OCI-LY3 (cell line): ENCODE measurements around the gene POLR2H.

ENCODE experiments used
- H2AFZ ChIP-seq: fragments of 200-600, 300-600 bp; shearing (Covaris generic); 2 replicates; pipeline ENCODE4 v1.6.0; 2014; ENCODE audit warnings: antibody characterized with exemption, low read depth, low read length
- H3K27ac ChIP-seq: fragments of 200-600, 300-600 bp; sonication (generic); 2 replicates; pipeline ENCODE4 v1.5.1; 2014; ENCODE audit warnings: mild to moderate bottlenecking, low read length, moderate library complexity, mixed read lengths
- H3K27me3 ChIP-seq: fragments of 200-600, 300-600 bp; sonication (generic); 2 replicates; pipeline ENCODE4 v1.6.1; 2014; ENCODE audit warnings: low read depth, low read length, mixed read lengths
- H3K36me3 ChIP-seq: fragments of 200-600, 300-600 bp; sonication (generic); replicated peaks from 2 replicates; pipeline ENCODE3; 2014; ENCODE audit warnings: low read depth, low read length, mixed read lengths
- H3K4me1 ChIP-seq: fragments of 300-600, 200-600 bp; sonication (generic); 2 replicates; pipeline ENCODE4 v1.6.1; 2014; ENCODE audit warnings: low read length, mixed read lengths
- H3K4me2 ChIP-seq: fragments of 200-600, 300-600 bp; sonication (generic); 2 replicates; pipeline ENCODE4 v1.6.1; 2014; ENCODE audit warnings: low read length, mixed read lengths
- H3K4me3 ChIP-seq: fragments of 300-600, 200-600 bp; sonication (generic); 2 replicates; pipeline ENCODE4 v1.5.1; 2014; ENCODE audit warnings: antibody characterized with exemption, mild to moderate bottlenecking, low read length, moderate library complexity
- H3K79me2 ChIP-seq: fragments of 300-600, 200-600 bp; shearing (Covaris generic); 2 replicates; pipeline ENCODE4 v1.6.1; 2014; ENCODE audit warnings: mild to moderate bottlenecking, low read length, mixed read lengths
- H3K9ac ChIP-seq: fragments of 300-600, 200-600 bp; shearing (Covaris generic); 2 replicates; pipeline ENCODE4 v1.6.0; 2014; ENCODE audit warnings: mild to moderate bottlenecking, low read length, moderate library complexity
- H3K9me3 ChIP-seq: fragments of 200-600, 300-600 bp; shearing (Covaris generic); 2 replicates; pipeline ENCODE4 v1.6.1; 2014; ENCODE audit warnings: low read length, mixed read lengths; ENCODE audit not compliant: insufficient read depth
- H4K20me1 ChIP-seq: fragments of 200-600, 300-600 bp; sonication (generic); 2 replicates; pipeline ENCODE4 v1.6.1; 2016; ENCODE audit warnings: low read length, mixed read lengths; ENCODE audit not compliant: insufficient read depth
- EZH2phosphoT487 ChIP-seq: fragments of 200-600 bp; shearing (Covaris generic); IDR thresholded peaks from 2 replicates; pipeline ENCODE4 v1.6.1; 2018; ENCODE audit warnings: antibody characterized with exemption, mixed run types, low read depth
- TF ChIP-seq, protein P1 (sequence below): fragments of 200-600, 300-600 bp; sonication (generic); IDR thresholded peaks from 2 replicates; pipeline ENCODE4 v1.5.1; 2014; ENCODE audit warnings: antibody characterized with exemption, low read length, low read depth

The POLR2H gene

GRCh38 chr3:184389384-184389783 is 27.9 kb downstream of the POLR2H start:
- TF ChIP-seq EZH2phosphoT487 = no peak
- TF ChIP-seq, protein P1, sequence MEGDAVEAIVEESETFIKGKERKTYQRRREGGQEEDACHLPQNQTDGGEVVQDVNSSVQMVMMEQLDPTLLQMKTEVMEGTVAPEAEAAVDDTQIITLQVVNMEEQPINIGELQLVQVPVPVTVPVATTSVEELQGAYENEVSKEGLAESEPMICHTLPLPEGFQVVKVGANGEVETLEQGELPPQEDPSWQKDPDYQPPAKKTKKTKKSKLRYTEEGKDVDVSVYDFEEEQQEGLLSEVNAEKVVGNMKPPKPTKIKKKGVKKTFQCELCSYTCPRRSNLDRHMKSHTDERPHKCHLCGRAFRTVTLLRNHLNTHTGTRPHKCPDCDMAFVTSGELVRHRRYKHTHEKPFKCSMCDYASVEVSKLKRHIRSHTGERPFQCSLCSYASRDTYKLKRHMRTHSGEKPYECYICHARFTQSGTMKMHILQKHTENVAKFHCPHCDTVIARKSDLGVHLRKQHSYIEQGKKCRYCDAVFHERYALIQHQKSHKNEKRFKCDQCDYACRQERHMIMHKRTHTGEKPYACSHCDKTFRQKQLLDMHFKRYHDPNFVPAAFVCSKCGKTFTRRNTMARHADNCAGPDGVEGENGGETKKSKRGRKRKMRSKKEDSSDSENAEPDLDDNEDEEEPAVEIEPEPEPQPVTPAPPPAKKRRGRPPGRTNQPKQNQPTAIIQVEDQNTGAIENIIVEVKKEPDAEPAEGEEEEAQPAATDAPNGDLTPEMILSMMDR = no peak
- H3K9ac ChIP-seq = no peak overlapping the region
- H4K20me1 ChIP-seq = no peaks in the 10 kb centered on the region
- H3K4me2 ChIP-seq = no peak overlapping the region
- H3K27me3 ChIP-seq = no peaks in the 10 kb centered on the region
- no peaks in the 10 kb centered on the region for H3K79me2 ChIP-seq
- H2AFZ ChIP-seq = no peak overlapping the region
- H3K4me1 ChIP-seq = no peaks in the 10 kb centered on the region
- H3K4me3 ChIP-seq = no peak overlapping the region
- no peak overlapping the region for H3K27ac ChIP-seq
- no peaks in the 10 kb centered on the region for H3K9me3 ChIP-seq
- no peaks in the 10 kb centered on the region for H3K36me3 ChIP-seq

DNA sequence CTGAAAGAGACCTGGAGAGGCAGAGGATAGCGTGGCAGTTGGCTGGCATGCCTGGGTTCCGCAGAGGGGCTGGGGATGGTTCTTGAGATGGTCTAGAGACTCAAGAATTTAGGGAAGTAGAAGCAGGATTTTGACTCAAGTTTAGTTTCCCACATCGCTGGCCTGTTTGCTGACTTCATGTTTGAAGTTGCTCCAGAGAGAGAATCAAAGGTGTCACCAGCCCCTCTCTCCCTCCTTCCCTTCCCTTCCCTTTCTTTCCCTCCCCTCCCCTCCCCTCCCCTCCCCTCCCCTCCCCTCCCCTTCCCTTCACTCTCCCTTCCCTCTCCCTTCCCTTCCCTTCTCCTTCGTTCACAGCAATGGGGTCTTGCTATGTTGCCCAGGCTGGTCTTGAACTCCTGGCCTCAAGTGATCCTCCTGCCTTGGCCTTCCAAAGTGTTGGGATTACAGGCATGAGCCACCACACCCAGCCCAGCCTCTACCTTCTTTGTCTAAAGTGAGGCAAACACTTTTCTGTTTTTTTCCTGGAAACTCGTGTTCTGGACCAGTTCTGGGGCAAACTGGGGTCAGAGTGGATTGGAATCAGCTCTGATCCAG is 28.5 kb downstream of the POLR2H start:
- Histone ChIP-seq H3K79me2 (no peaks in the 10 kb centered on the region), H3K27ac (no peak overlapping the region), H4K20me1 (no peaks in the 10 kb centered on the region), H3K27me3 (no peaks in the 10 kb centered on the region), H3K4me1 (no peaks in the 10 kb centered on the region), H3K4me2 (no peak overlapping the region), H2AFZ (no peak overlapping the region), H3K4me3 (no peak overlapping the region), H3K9ac (no peak overlapping the region), H3K36me3 (no peaks in the 10 kb centered on the region), H3K9me3 (no peaks in the 10 kb centered on the region)
- no peak for TF ChIP-seq EZH2phosphoT487
- TF ChIP-seq, protein P1 = no peak

GRCh38 chr3:184391266-184391665 is 29.8 kb downstream of the POLR2H start:
- Histone ChIP-seq H3K27me3 (0 out of 2 replicates have a peak, but pooled peaks cover 2% of the 10 kb centered on the region), H3K36me3 (no peaks in the 10 kb centered on the region), H3K4me3 (no peak overlapping the region), H2AFZ (no peak overlapping the region), H3K79me2 (no peaks in the 10 kb centered on the region), H3K9ac (no peak overlapping the region), H4K20me1 (no peaks in the 10 kb centered on the region), H3K27ac (no peak overlapping the region), H3K4me2 (no peak overlapping the region), H3K9me3 (no peaks in the 10 kb centered on the region), H3K4me1 (no peaks in the 10 kb centered on the region)
- no peak for TF ChIP-seq EZH2phosphoT487
- TF ChIP-seq, protein P1 = no peak

GRCh38 chr3:184395320-184395660 is 33.8 kb downstream of the POLR2H start:
- H3K79me2 ChIP-seq = no peaks in the 10 kb centered on the region
- H3K36me3 ChIP-seq = no peaks in the 10 kb centered on the region
- H3K4me1 ChIP-seq = no peaks in the 10 kb centered on the region
- H3K4me3 ChIP-seq = no peak overlapping the region
- H2AFZ ChIP-seq = no peak overlapping the region
- H3K4me2 ChIP-seq = no peak overlapping the region
- H3K27ac ChIP-seq = no peak overlapping the region
- 0 out of 2 replicates have a peak, but pooled peaks cover 2% of the 10 kb centered on the region for H3K27me3 ChIP-seq
- no peak overlapping the region for H3K9ac ChIP-seq
- no peaks in the 10 kb centered on the region for H4K20me1 ChIP-seq
- TF ChIP-seq EZH2phosphoT487 = no peak
- TF ChIP-seq, protein P1 = no peak
- no peaks in the 10 kb centered on the region for H3K9me3 ChIP-seq
